Measurements from ENCODE around the gene FAM162A.

The FAM162A gene

GRCh38 chr3:122451371-122451770 lies 67.4 kb downstream of the FAM162A start:
- H3K4me1 Mint-ChIP-seq = no peaks in the 10 kb centered on the region
- H3K27me3 Mint-ChIP-seq (ENCODE audit: low read depth) = no peaks in the 10 kb centered on the region
- H3K36me3 Mint-ChIP-seq (ENCODE audit: low read depth) = peaks cover 68% of the 10 kb centered on the region
- H3K27ac Mint-ChIP-seq = no peak overlapping the region
- peaks cover 13% of the 10 kb centered on the region for H3K9me3 Mint-ChIP-seq
- H3K4me3 Mint-ChIP-seq = no peak overlapping the region
- TF ChIP-seq CTCF (IDR thresholded peaks at IDR 0.05; ENCODE audit: unreplicated experiment in 3 of 3) = no peak

DNA sequence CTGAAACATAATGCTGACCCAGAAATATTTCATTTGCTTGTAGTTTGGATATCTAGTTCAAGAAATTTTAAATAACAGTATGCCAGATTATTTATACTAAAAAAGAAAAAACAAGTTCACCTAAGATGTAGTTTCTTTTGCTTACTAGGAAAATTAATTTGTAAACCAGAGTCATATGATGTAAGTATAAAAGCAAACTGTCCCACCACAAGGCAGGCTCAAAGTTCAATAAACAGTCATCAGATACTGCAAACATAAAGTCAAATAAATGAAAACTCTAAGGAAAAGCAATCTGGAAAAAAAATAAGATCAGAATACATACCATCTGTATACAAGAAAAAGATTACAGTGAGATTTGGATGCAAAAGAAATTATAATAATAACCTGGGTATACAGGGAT lies 72.1 kb downstream of the FAM162A start:
- no peak for TF ChIP-seq CTCF (IDR thresholded peaks at IDR 0.05; ENCODE audit: unreplicated experiment in 3 of 3)
- Mint-ChIP-seq H3K27me3 (ENCODE audit: low read depth) (no peaks in the 10 kb centered on the region), H3K36me3 (ENCODE audit: low read depth) (peaks cover 46% of the 10 kb centered on the region), H3K4me1 (no peaks in the 10 kb centered on the region), H3K27ac (peak overlapping the region in 2 of 3 experiments; percentile 57 to 61), H3K4me3 (no peak overlapping the region), H3K9me3 (no peaks in the 10 kb centered on the region)

DNA sequence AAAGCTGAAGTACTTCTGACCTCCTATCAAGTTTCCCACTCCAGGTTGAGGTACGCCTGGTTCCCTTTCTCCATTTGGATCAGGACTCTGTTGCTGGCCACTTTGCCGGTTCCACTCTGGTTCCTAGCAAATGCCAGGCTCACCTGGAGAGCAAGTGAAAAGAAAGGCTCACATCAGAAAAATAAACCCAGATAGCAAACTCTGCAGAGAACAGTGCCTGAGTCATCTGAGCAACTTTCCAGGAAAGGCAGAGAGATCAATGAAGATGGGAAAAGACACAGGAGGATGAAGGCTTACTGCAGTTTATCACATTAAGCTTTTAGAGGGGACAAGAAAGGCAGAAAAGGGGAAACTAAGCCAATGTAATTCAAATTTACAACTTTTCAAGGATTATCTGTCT lies 73.7 kb downstream of the FAM162A start:
- TF ChIP-seq CTCF (IDR thresholded peaks at IDR 0.05; ENCODE audit: unreplicated experiment in 3 of 3) = no peak
- no peak overlapping the region for H3K27ac Mint-ChIP-seq

GRCh38 chr3:122458992-122459391 lies 75.0 kb downstream of the FAM162A start:
- Mint-ChIP-seq H3K4me3 (no peak overlapping the region), H3K4me1 (no peaks in the 10 kb centered on the region), H3K27me3 (ENCODE audit: low read depth) (no peaks in the 10 kb centered on the region), H3K36me3 (ENCODE audit: low read depth) (peaks cover 52% of the 10 kb centered on the region), H3K9me3 (no peaks in the 10 kb centered on the region), H3K27ac (peak overlapping the region in 2 of 3 experiments; percentile 2 to 20)
- peak; percentile 30 to 54 (median 42) for TF ChIP-seq CTCF (IDR thresholded peaks at IDR 0.05; ENCODE audit: unreplicated experiment in 3 of 3)

More for the DNA sequence above, 73.7 kb downstream of the FAM162A start:
- peaks cover 47% of the 10 kb centered on the region for H3K36me3 Mint-ChIP-seq (ENCODE audit: low read depth)
- no peaks in the 10 kb centered on the region for H3K27me3 Mint-ChIP-seq (ENCODE audit: low read depth)
- no peak overlapping the region for H3K4me3 Mint-ChIP-seq
- no peaks in the 10 kb centered on the region for H3K9me3 Mint-ChIP-seq
- H3K4me1 Mint-ChIP-seq = no peaks in the 10 kb centered on the region

DNA sequence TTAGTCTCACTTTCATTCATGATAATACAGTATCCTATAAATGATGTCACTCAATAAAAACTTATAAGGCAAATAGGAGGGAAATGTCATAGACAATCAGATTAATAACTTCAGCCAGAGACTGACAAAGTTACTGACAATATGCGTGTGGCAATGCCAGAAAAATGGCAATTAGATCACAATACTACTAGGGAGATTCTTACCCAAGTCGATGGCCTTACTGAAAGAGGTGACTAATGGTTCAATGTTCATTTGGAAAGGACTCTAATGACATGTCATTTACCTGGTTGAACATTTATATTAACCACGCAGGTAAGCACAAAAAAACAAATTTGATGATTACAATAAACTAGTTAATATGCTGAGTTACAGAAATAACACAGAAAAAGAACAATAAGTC lies 77.8 kb downstream of the FAM162A start:
- Mint-ChIP-seq H3K4me3 (no peak overlapping the region), H3K27me3 (ENCODE audit: low read depth) (no peaks in the 10 kb centered on the region), H3K4me1 (no peaks in the 10 kb centered on the region), H3K36me3 (ENCODE audit: low read depth) (peaks cover 56% of the 10 kb centered on the region), H3K27ac (no peak overlapping the region), H3K9me3 (no peaks in the 10 kb centered on the region)
- no peak for TF ChIP-seq CTCF (IDR thresholded peaks at IDR 0.05; ENCODE audit: unreplicated experiment in 3 of 3)

All from nephron (organoid).